ENCODE data around the gene CDH23. TPM values are rescaled to one million over a fixed set of nuclear protein-coding genes. Genes with fewer than 3 reads are reported as not detected.

CDH23 gene
- polyA plus RNA-seq, 1 donor from 2014 or later, result 6.6 TPM

DNA sequence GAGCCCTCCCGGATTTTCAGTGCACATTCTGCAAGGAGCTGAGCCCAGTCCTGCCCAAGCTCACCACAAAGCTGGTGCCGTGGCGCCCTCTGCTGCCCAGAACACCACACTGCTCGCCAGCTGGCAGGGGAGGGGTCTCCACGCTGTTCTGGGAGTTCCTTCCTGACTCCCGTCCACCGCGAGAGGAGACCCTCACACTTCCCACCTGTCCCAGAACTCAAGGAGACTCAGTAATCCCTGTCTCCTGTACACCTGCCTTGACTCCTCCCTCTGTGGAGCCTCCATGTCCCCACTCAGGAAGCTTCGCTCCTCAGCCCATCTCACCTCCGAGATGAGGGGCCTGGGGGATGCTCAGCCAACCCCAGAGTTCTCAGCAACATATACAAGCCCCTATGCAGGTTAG, 311.6 kb downstream of the CDH23 start:
- TF ChIP-seq RAD21 (conservative IDR thresholded peaks at IDR 0.05) (peak; percentile 99), EZH2 (IDR thresholded peaks at IDR 0.05; ENCODE audit: borderline replicate concordance, insufficient read depth, low read length, poor library complexity, severe bottlenecking) (no peak), POLR2AphosphoS5 (IDR thresholded peaks at IDR 0.05) (no peak), SMC3 (conservative IDR thresholded peaks at IDR 0.05; ENCODE audit: poor library complexity) (peak; percentile 99), EP300 (conservative IDR thresholded peaks at IDR 0.05; ENCODE audit: poor library complexity, severe bottlenecking) (no peak), TAF1 (IDR thresholded peaks at IDR 0.05; ENCODE audit: low read depth) (no peak)
- TF ChIP-seq, protein P1, sequence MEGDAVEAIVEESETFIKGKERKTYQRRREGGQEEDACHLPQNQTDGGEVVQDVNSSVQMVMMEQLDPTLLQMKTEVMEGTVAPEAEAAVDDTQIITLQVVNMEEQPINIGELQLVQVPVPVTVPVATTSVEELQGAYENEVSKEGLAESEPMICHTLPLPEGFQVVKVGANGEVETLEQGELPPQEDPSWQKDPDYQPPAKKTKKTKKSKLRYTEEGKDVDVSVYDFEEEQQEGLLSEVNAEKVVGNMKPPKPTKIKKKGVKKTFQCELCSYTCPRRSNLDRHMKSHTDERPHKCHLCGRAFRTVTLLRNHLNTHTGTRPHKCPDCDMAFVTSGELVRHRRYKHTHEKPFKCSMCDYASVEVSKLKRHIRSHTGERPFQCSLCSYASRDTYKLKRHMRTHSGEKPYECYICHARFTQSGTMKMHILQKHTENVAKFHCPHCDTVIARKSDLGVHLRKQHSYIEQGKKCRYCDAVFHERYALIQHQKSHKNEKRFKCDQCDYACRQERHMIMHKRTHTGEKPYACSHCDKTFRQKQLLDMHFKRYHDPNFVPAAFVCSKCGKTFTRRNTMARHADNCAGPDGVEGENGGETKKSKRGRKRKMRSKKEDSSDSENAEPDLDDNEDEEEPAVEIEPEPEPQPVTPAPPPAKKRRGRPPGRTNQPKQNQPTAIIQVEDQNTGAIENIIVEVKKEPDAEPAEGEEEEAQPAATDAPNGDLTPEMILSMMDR (IDR thresholded peaks at IDR 0.05; ENCODE audit: poor library complexity, severe bottlenecking), result peak; percentile 97
- Histone ChIP-seq H3K9me2 (ENCODE audit: insufficient read depth, low read length) (no peaks in the 10 kb centered on the region), H2AFZ (ENCODE audit: low read depth, low read length) (no peak overlapping the region), H3K79me2 (replicated peaks; ENCODE audit: insufficient read depth, low read length) (no peaks in the 10 kb centered on the region), H4K20me1 (ENCODE audit: insufficient read depth) (no peaks in the 10 kb centered on the region), H3K27me3 (ENCODE audit: insufficient read depth, low read depth, low read length) (no peaks in the 10 kb centered on the region), H3K4me3 (ENCODE audit: low read length) (no peak overlapping the region), H3K9me3 (ENCODE audit: low read length) (no peaks in the 10 kb centered on the region), H3K9ac (ENCODE audit: low read length) (no peak overlapping the region), H3K4me2 (ENCODE audit: low read length) (no peak overlapping the region), H3K36me3 (ENCODE audit: insufficient read depth, low read length) (no peaks in the 10 kb centered on the region), H3F3A (ENCODE audit: insufficient read depth, low read length, poor library complexity, severe bottlenecking) (no peaks in the 10 kb centered on the region), H3K27ac (ENCODE audit: low read length) (no peak overlapping the region)

DNA sequence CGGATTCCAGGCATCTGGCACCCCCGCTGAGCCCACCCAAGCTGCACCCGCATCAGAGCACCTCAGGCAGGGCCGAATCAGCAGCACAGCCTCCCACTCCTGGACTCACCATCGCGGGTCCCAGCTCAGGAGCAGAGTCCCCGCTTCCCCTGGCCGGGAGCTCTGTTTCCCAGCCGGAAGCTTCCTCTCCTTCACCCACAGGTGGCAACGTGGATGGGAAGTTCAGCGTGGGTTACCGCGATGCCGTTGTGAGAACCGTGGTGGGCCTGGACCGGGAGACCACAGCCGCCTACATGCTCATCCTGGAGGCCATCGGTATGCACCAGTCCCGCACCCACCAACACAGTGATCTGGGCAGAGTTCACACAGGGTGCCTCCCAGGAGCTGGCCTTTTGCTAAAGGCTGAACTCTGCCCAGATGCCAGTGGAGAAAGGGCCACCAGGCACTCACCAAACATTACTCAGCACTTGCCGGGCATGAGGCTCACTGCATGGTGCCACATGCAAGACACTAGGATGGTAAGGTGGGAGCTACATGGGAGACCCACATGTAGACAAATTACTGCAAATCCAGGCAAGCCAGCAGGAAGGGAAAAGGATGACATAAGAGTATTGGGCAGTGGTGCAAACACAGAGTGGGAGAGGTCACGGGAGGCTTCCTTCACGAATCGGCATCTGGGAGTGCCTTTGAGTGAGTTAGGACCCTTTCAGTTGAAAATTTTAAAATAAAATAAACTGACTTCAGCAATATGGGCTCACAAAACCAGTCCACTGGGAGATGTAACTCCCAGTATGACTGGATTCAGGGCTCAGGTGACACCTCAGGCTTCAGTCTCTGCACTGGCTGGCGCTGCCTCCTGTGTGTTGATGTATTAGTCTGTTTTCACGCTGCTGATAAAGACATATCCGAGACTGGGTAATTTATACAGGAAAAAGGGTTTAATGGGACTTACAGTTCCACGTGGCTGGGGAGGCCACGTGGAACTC, 312.5 kb downstream of the CDH23 start:
- Histone ChIP-seq H3K4me2 (ENCODE audit: low read length) (no peak overlapping the region), H3K36me3 (ENCODE audit: insufficient read depth, low read length) (no peaks in the 10 kb centered on the region), H2AFZ (ENCODE audit: low read depth, low read length) (no peak overlapping the region), H3F3A (ENCODE audit: insufficient read depth, low read length, poor library complexity, severe bottlenecking) (no peaks in the 10 kb centered on the region), H3K27me3 (ENCODE audit: insufficient read depth, low read depth, low read length) (no peaks in the 10 kb centered on the region), H3K9ac (ENCODE audit: low read length) (no peak overlapping the region), H3K9me3 (ENCODE audit: low read length) (no peaks in the 10 kb centered on the region), H3K9me2 (ENCODE audit: insufficient read depth, low read length) (no peaks in the 10 kb centered on the region), H4K20me1 (ENCODE audit: insufficient read depth) (no peaks in the 10 kb centered on the region), H3K4me3 (ENCODE audit: low read length) (no peak overlapping the region), H3K27ac (ENCODE audit: low read length) (no peak overlapping the region), H3K79me2 (replicated peaks; ENCODE audit: insufficient read depth, low read length) (no peaks in the 10 kb centered on the region)
- no peak for TF ChIP-seq MXI1 (conservative IDR thresholded peaks at IDR 0.05; ENCODE audit: poor library complexity, severe bottlenecking)
- TF ChIP-seq RAD21 (conservative IDR thresholded peaks at IDR 0.05), result no peak
- TF ChIP-seq EP300 (conservative IDR thresholded peaks at IDR 0.05; ENCODE audit: poor library complexity, severe bottlenecking), result no peak
- TF ChIP-seq EZH2 (IDR thresholded peaks at IDR 0.05; ENCODE audit: borderline replicate concordance, insufficient read depth, low read length, poor library complexity, severe bottlenecking), result no peak
- TF ChIP-seq SMC3 (conservative IDR thresholded peaks at IDR 0.05; ENCODE audit: poor library complexity), result no peak
- TF ChIP-seq, protein P1 (IDR thresholded peaks at IDR 0.05; ENCODE audit: poor library complexity, severe bottlenecking), result no peak

Data from neural cell (in vitro differentiated cells).